Kidney (tissue), 14 donors: ENCODE data around the gene FMOD. TPM values are rescaled to one million over a fixed set of nuclear protein-coding genes. Genes with fewer than 3 reads are reported as not detected.

Experiments
- DNase-seq, 5 donors: peaks; one replicate each; pipeline ENCODE4 v3.0.0-alpha.2; 2013 to 2020
- FAIRE-seq: peaks from 2 replicates; lab custom pipeline; 2012; peaks lifted over from hg19 to GRCh38; lab: Jason Lieb, UNC
- H3K27ac ChIP-seq, 2 donors: one replicate each; pipeline ENCODE4 v1.7.0; 2013; ENCODE audit warnings: low read depth in 2 of 2, low read length in 2 of 2, inconsistent platforms in 1 of 2
- H3K27me3 ChIP-seq: one replicate; pipeline ENCODE4 v1.7.1; 2013; ENCODE audit warnings: low read length, inconsistent platforms; ENCODE audit not compliant: control insufficient read depth, insufficient read depth
- H3K36me3 ChIP-seq, 3 donors: one replicate each; pipeline versions ENCODE4 v1.7.0 to v1.7.1; 2013; ENCODE audit warnings: low read length in 3 of 3, control low read depth in 1 of 3, inconsistent platforms in 1 of 3; ENCODE audit not compliant: insufficient read depth in 3 of 3, control insufficient read depth in 2 of 3
- H3K4me1 ChIP-seq, 3 donors: one replicate each; pipeline versions ENCODE4 v1.7.0 to v1.7.1; 2013; ENCODE audit warnings: low read length in 3 of 3, inconsistent platforms in 1 of 3, low read depth in 1 of 3; ENCODE audit not compliant: control insufficient read depth in 2 of 3, insufficient read depth in 2 of 3
- H3K4me3 ChIP-seq, 3 donors: one replicate each; pipeline versions ENCODE4 v1.7.0 to v1.8.1; 2013; ENCODE audit warnings: low read length in 3 of 3, control low read depth in 1 of 3, inconsistent platforms in 1 of 3
- H3K9ac ChIP-seq, 3 donors: one replicate each; pipeline versions ENCODE4 v1.7.0 to v1.7.1; 2013; ENCODE audit warnings: low read length in 3 of 3, control low read depth in 1 of 3, inconsistent platforms in 1 of 3
- H3K9me3 ChIP-seq, 3 donors: one replicate each; pipeline versions ENCODE4 v1.7.0 to v1.7.1; 2013; ENCODE audit warnings: low read length in 3 of 3, control low read depth in 1 of 3, inconsistent platforms in 1 of 3; ENCODE audit not compliant: control insufficient read depth in 2 of 3, insufficient read depth in 1 of 3
- intact Hi-C: fragments of 100-400 bp; cut with DNase I; formaldehyde crosslinking; loops from one replicate; pipeline ENCODE4 v1.11.1; 2022
- polyA plus RNA-seq: library from polyadenylated mRNA; stranded (reverse); fragments of 350-450 nt; fragmentation: Illumina TruSeq; extraction: RNeasy Lipid Tissue Mini Kit (QIAGEN cat#74804); gene quantifications from one replicate; pipeline ENCODE4 v1.2.3, GENCODE V29; 2014; ENCODE audit warnings: low read depth, low replicate concordance; ENCODE audit not compliant: insufficient read depth
- total RNA-seq: library from RNA; stranded (reverse); fragmentation: NEBNext Ultra II Directional; extraction: Animal tissue kit (Norgen Biotek cat#: 25700); gene quantifications from one replicate; pipeline ENCODE4 v1.2.1, GENCODE V29; 2021
- TF ChIP-seq, protein P1 (sequence below): IDR thresholded peaks from 3 replicates; pipeline ENCODE4 v1.5.1; 2012; ENCODE audit warnings: mild to moderate bottlenecking, moderate library complexity, borderline replicate concordance; ENCODE audit not compliant: insufficient read depth; ENCODE audit errors: extremely low read depth
- donor health status: control.
- donor health status: control.
- donor health status: control.
- donor health status: control.
- donor health status: control.
- donor health status: DM: yes; HTN: yes; CAD: no.
- donor health status: Normal renal cell carcinoma (clear cell type).

The FMOD gene
- total and polyA plus RNA-seq, 2 donors from 2014 or later: 7.0 to 22.3 TPM

DNA sequence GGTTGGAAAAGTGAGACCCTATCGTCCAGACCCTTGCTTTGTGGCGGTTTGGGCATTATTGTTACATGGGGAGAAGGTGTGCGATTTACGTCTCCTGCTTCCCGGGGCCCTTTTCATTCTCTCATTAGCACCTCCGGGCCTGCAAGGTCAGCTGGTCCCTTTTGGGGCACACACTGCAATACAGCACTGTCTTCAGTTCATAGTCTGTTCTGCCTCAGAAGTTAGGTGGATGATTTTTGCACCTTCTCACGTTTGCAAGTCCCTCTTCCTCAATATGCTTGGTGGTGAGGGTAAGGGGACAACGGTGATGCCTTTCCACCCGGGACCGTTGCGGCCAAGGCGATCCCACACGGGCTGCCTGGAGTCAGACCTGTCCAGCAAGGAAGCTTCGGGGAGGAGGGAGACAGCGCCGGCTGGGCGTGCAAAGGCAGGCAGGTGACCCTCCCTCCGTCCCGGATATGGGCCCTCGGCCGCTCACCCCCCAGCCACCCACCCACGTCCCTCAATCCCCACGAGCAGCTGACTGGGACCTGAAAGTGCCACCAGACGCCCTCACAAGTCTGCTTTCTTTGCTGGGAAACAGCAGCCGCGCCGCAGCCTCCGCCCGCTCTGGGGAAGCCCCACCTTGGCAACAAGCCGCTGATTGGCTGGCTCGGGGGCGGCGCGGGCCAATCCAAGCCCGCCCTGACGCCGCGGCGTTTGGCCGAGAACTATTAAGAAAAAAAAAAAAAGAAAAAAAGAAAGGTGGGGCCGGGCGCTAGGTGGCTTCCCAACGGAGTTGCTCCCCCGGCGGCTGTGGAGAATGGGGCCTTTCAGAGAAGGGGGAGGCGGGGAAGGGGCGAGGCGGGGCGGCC is 23.9 kb downstream of the FMOD start:
- intact Hi-C loops: no loop called here
- peak; percentile 46 for FAIRE-seq
- H3K9me3 ChIP-seq: no peaks in the 10 kb centered on the region

DNA sequence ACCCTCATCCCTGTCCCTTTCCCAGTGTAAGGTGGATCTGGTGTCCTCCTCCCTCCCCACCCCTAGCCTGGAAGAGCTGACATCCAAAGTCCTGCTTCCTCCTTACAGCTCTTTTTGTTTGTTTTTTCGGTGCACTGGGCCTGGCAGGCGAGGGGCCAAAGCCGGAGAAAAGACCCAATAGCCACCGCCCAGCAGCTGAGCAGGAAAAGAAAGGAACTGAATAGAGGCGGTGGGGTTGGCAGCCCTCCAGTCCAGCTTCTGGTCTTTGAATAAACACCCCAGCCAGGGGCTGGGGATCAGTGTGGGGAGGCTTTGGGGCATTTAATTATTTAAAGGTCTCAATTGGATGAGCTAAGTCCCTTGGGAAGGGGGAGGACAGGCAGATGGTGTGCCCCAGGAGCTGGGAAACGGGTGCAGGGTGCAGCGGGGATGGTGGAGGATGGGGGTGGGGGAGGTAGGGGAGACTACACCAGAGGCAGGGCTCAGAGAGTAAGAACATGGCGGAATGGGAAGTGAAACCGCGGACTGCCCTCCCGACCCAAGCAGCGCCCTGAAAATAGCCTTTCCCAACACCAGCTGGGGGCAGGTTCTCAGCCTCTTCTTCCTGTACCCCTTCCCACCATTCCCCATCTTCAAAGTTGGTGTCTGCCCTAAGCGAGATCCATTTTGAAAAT is 25.4 kb downstream of the FMOD start:
- H3K9ac ChIP-seq: peak overlapping the region in 1 of 3 donors; percentile 41
- no peak overlapping the region for H3K4me3 ChIP-seq
- FAIRE-seq: no peak

More for the DNA sequence above, 23.9 kb downstream of the FMOD start:
- DNase-seq: peak; percentile 95 to 98 (median 97)
- TF ChIP-seq, protein P1, sequence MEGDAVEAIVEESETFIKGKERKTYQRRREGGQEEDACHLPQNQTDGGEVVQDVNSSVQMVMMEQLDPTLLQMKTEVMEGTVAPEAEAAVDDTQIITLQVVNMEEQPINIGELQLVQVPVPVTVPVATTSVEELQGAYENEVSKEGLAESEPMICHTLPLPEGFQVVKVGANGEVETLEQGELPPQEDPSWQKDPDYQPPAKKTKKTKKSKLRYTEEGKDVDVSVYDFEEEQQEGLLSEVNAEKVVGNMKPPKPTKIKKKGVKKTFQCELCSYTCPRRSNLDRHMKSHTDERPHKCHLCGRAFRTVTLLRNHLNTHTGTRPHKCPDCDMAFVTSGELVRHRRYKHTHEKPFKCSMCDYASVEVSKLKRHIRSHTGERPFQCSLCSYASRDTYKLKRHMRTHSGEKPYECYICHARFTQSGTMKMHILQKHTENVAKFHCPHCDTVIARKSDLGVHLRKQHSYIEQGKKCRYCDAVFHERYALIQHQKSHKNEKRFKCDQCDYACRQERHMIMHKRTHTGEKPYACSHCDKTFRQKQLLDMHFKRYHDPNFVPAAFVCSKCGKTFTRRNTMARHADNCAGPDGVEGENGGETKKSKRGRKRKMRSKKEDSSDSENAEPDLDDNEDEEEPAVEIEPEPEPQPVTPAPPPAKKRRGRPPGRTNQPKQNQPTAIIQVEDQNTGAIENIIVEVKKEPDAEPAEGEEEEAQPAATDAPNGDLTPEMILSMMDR: no peak
- no peaks in the 10 kb centered on the region for H3K27me3 ChIP-seq
- peaks cover 3 to 37% (median 10%) of the 10 kb centered on the region in 3 donors for H3K4me1 ChIP-seq
- peak overlapping the region in 2 of 3 donors; percentile 69 to 80 for H3K9ac ChIP-seq
- H3K36me3 ChIP-seq: no peaks in the 10 kb centered on the region
- peak overlapping the region; percentile 95 to 96 for H3K27ac ChIP-seq
- H3K4me3 ChIP-seq: peak overlapping the region; percentile 39 to 72 (median 67)

DNA sequence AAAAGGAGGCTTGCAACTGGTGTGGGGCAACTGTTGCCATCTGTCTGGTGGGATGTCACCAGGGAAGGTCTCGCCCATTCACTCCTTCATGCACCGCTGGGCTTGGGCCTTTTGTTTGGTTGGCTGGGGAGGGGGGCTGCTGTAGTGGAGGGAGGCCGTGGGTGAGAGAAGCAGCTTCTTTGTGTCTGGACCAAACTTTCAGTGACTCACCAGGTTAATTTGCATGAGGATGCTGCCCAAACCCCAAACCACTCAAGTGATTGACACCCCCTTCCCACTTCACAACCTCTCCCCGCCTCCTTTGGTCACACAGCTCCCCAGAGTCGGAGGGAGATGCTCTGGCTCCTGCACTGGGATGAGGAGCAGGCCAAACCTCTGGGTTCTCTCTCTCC is 25.9 kb downstream of the FMOD start:
- DNase-seq: peak in 4 of 5 donors; percentile 48 to 81 (median 63)

More for the DNA sequence above, 25.4 kb downstream of the FMOD start:
- intact Hi-C loops: no loop called here
- Histone ChIP-seq H3K9me3 (no peaks in the 10 kb centered on the region), H3K27ac (no peak overlapping the region), H3K36me3 (no peaks in the 10 kb centered on the region), H3K27me3 (no peaks in the 10 kb centered on the region), H3K4me1 (peaks cover 6 to 45% (median 10%) of the 10 kb centered on the region in 3 donors)
- TF ChIP-seq, protein P1: no peak
- DNase-seq: peak in 4 of 5 donors; percentile 29 to 76 (median 56)

More for the DNA sequence above, 25.9 kb downstream of the FMOD start:
- no peaks in the 10 kb centered on the region for H3K27me3 ChIP-seq
- TF ChIP-seq, protein P1: no peak
- H3K4me1 ChIP-seq: peaks cover 6 to 49% (median 10%) of the 10 kb centered on the region in 3 donors
- H3K27ac ChIP-seq: no peak overlapping the region
- H3K9me3 ChIP-seq: no peaks in the 10 kb centered on the region
- peak overlapping the region in 1 of 3 donors; percentile 41 for H3K9ac ChIP-seq
- no peaks in the 10 kb centered on the region for H3K36me3 ChIP-seq
- H3K4me3 ChIP-seq: no peak overlapping the region
- intact Hi-C loops: no loop called here
- no peak for FAIRE-seq
